Measurements from ENCODE around the gene VCX2.

DNA sequence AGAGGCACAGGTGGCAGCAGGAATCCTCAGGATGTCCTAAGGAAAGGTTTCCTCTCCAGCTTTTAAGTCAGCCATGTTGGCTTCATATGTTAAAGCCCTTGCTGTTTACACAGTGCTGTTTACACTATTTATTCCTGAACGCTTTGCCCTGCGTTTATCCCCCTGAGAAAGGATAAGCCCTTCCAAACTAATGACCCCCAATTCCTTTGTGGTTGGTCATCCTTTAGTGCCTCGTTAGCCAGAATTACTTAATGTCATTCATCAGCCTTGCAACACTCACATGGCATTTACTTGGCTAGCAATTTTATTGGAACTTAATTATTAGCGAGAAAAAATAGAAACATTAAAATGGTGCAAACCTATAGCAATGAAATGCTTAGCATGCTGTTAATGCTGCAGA, 23.8 kb downstream of the VCX2 start:
- TF ChIP-seq BHLHE40 (IDR thresholded peaks at IDR 0.05; ENCODE audit: borderline replicate concordance): no peak
- TF ChIP-seq SP1 (IDR thresholded peaks at IDR 0.05): no peak
- TF ChIP-seq LEF1 (IDR thresholded peaks at IDR 0.05; ENCODE audit: borderline replicate concordance): no peak
- no peak for TF ChIP-seq FOXA1 (IDR thresholded peaks at IDR 0.05)
- no peak for TF ChIP-seq ELF4 (IDR thresholded peaks at IDR 0.05)
- TF ChIP-seq SUZ12 (IDR thresholded peaks at IDR 0.05): no peak
- no peak for TF ChIP-seq FOXM1 (IDR thresholded peaks at IDR 0.05; ENCODE audit: borderline replicate concordance)

Measured in HEK293T (cell line).